Adrenal gland (tissue), 12 donors: ENCODE data around the gene DES. TPM values are rescaled to one million over a fixed set of nuclear protein-coding genes. Genes with fewer than 3 reads are reported as not detected.

Experiments
- DNase-seq, 7 donors: peaks; one replicate each; pipeline ENCODE4 v3.0.0-alpha.2; 2019 to 2020
- H3K27ac ChIP-seq, 5 donors: fragments of 200-600 bp; sonication (generic) in 4 of 5; 1 replicate in 3 of 5; 2 replicates in 2 of 5; pipeline versions ENCODE4 v1.5.1 to v1.8.0; 2016 to 2020; ENCODE audit warnings: mild to moderate bottlenecking in 1 of 5
- H3K27me3 ChIP-seq: fragments of 200-600 bp; 2 replicates; pipeline ENCODE4 v1.8.0; 2021
- H3K36me3 ChIP-seq, 2 donors: fragments of 200-600 bp; replicated peaks in 1 of 2; 1 replicate in 1 of 2; 2 replicates in 1 of 2; pipeline versions ENCODE4 v1.5.1 to v1.8.0; 2018 to 2022
- H3K4me1 ChIP-seq, 2 donors: fragments of 200-600 bp; replicated peaks in 1 of 2; 1 replicate in 1 of 2; 2 replicates in 1 of 2; pipeline versions ENCODE4 v1.5.1 to v1.8.0; 2018 to 2021
- H3K4me3 ChIP-seq, 4 donors: fragments of 200-600 bp; sonication (generic) in 3 of 4; one replicate each; pipeline ENCODE4 v1.5.1; 2016 to 2018
- H3K9me3 ChIP-seq, 3 donors: fragments of 200-600 bp; sonication (generic) in 1 of 3; replicated peaks in 1 of 3; 1 replicate in 2 of 3; 2 replicates in 1 of 3; pipeline versions ENCODE4 v1.5.1 to v1.8.0; 2016 to 2021
- POLR2A ChIP-seq, 2 donors: fragments of 450-650 bp; IDR thresholded peaks; one replicate each; pipeline ENCODE4 v1.6.1; 2017; ENCODE audit warnings: antibody characterized with exemption in 2 of 2, mild to moderate bottlenecking in 2 of 2, moderate library complexity in 1 of 2
- WGBS, 4 donors: extraction: QIAGEN DNeasy Blood & Tissue Kit in 2 of 4; methylation state at CpG; one replicate each; pipeline versions ENCODE4 v1.1.5 to v1.1.7; 2013 to 2017; 5-methylcytosine and 5-hydroxymethylcytosine counted together
- intact Hi-C, 2 donors: fragments of 100-400 bp; cut with DNase I; formaldehyde crosslinking; loops; one replicate each; pipeline versions ENCODE4 v1.14.1 to v1.15.0; 2022 to 2023
- polyA plus RNA-seq, 3 donors: library from polyadenylated mRNA; stranded (reverse); fragments of 200-250 nt in 2 of 3; fragments of 350-450 nt in 1 of 3; fragmentation: Illumina TruSeq in 1 of 3; extraction: RNeasy Lipid Tissue Mini Kit (QIAGEN cat#74804) in 1 of 3; gene quantifications; one replicate each; pipeline ENCODE4 v1.2.3, GENCODE V29; 2013 to 2014
- total RNA-seq, 9 donors: library from RNA; depleted of rRNA in 4 of 9; stranded (reverse); fragments of >200 nt in 4 of 9; fragments of 120-200 nt in 1 of 9; fragmentation: NEBNext Ultra II Directional in 1 of 9; extraction: Animal tissue kit (Norgen Biotek cat#: 25700) in 1 of 9; gene quantifications; one replicate each; pipeline versions ENCODE4 v1.1.0 to v1.2.4, GENCODE V29; 2013 to 2023
- TF ChIP-seq, protein P1 (sequence below), 6 experiments: fragments of 450-650 bp in 4 of 6; fragments of 200-600 bp in 2 of 6; sonication (generic) in 1 of 6; IDR thresholded peaks; 1 replicate in 5 of 6; 2 replicates in 1 of 6; pipeline versions ENCODE4 v1.5.1 to v1.8.0; 2016 to 2021; ENCODE audit warnings: antibody characterized with exemption in 6 of 6, mild to moderate bottlenecking in 2 of 6, moderate library complexity in 1 of 6
- donor health status: healthy with polysubstance abuse.
- donor health status: Bipolar disorder and iron deficiency.
- donor health status: DM: yes; HTN: yes; CAD: no.
- donor health status: DM: no; HTN: no; CAD: no.
- donor health status: DM: no; HTN: no; CAD: no.
- donor health status: DM: yes; HTN: yes; CAD: no.

DES gene
- total and polyA plus RNA-seq, 12 donors, result 0.94 to 283 (median 11.4) TPM

DNA sequence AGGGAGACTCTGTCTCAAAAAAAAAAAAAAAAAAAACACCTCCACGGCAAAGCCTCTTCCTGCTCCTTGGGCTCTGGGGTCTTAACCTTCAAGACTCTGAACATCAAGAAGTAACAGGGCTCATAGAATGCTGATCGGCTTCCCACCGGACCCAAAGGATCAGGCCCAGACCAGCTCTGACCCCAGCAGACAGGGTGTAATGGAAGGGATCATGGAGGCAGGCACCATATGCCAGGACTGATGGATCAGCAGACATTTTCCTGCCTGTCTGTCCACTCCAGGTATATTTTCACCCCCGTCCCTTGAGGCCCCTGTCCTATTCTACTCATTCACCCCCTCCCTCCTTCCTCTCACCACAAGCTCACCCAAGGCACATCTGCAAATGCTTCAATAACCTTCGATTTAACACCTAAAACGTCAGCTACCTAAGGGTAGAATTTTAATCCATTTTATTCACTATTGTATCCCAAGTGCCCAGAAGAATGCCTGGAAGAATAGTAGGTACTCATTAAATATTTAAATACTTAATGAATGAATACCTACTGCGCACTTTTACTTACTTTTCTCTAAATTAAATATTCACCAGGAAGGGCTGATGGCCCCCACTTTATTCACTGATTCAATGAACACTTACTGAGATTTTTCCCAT, 11.9 kb downstream of the DES start:
- Histone ChIP-seq H3K4me1 (no peaks in the 10 kb centered on the region), H3K27ac (peak overlapping the region in 1 of 5 donors; percentile 40), H3K4me3 (no peak overlapping the region), H3K36me3 (no peaks in the 10 kb centered on the region), H3K27me3 (peaks cover 9% of the 10 kb centered on the region), H3K9me3 (no peaks in the 10 kb centered on the region)
- WGBS, 4 donors, result 79 to 93% (median 84%) methylated on average over 7 of the region's 7 CpGs
- TF ChIP-seq POLR2A (IDR thresholded peaks at IDR 0.05), result no peak
- TF ChIP-seq, protein P1, sequence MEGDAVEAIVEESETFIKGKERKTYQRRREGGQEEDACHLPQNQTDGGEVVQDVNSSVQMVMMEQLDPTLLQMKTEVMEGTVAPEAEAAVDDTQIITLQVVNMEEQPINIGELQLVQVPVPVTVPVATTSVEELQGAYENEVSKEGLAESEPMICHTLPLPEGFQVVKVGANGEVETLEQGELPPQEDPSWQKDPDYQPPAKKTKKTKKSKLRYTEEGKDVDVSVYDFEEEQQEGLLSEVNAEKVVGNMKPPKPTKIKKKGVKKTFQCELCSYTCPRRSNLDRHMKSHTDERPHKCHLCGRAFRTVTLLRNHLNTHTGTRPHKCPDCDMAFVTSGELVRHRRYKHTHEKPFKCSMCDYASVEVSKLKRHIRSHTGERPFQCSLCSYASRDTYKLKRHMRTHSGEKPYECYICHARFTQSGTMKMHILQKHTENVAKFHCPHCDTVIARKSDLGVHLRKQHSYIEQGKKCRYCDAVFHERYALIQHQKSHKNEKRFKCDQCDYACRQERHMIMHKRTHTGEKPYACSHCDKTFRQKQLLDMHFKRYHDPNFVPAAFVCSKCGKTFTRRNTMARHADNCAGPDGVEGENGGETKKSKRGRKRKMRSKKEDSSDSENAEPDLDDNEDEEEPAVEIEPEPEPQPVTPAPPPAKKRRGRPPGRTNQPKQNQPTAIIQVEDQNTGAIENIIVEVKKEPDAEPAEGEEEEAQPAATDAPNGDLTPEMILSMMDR (IDR thresholded peaks at IDR 0.05), result no peak
- intact Hi-C loops, result no loop called here
- DNase-seq, result no peak

DNA sequence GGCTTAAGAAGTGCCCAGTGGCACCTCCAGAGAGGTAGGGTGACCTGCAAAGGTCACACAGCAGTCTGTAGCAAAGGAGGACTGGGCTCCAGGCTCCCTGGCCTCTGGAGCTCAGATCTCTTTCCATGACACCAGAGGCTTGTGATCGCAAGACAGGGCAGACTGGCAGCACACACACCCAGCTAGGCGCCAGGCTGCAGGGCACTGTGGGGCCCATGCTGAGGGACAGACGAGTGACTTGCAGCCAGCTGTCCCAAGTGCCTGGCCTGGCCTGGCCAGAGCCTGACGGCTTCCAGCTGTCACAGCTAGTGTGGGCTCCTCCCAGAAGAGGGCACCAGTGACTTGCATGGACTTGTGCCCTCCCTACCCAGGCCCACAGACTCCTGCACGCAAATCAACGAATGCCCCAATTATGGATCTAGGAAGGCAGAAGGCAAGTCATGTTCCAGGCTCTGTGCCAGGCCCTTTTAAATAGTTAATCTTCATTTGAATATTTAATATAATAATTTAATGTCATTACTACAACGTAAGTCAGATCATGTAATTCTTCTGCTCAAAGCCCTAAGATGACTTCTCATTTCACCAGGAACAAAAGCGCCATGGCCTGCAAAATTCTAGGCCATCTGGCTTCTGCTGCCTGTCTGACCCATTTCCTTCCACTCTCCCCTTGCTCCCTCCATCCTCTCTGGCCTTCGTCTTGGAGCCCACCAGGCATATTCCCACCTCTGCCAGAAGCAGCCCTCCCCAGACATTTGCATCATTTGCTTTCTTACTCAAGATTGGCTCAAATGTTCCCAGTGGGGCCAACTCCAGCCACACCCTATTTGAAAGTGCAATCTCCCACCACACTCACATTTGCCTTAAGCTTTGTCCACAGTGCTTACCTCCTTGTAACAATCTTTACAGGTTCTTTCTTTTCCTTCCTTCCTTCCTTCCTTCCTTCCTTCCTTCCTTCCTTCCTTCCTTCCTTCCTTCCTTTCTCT, 12.7 kb downstream of the DES start:
- intact Hi-C loops, result no loop called here
- H3K4me1 ChIP-seq, result no peaks in the 10 kb centered on the region
- TF ChIP-seq, protein P1 (IDR thresholded peaks at IDR 0.05), result no peak
- no peak for TF ChIP-seq POLR2A (IDR thresholded peaks at IDR 0.05)
- no peaks in the 10 kb centered on the region for H3K36me3 ChIP-seq
- peak overlapping the region in 1 of 5 donors; percentile 40 for H3K27ac ChIP-seq
- no peak overlapping the region for H3K4me3 ChIP-seq
- H3K27me3 ChIP-seq, result peaks cover 17% of the 10 kb centered on the region
- peak in 1 of 7 donors; percentile 84 for DNase-seq
- H3K9me3 ChIP-seq, result no peaks in the 10 kb centered on the region
- WGBS, 4 donors, result 54 to 66% (median 60%) methylated on average over 5 to 9 of the region's 9 CpGs

DNA sequence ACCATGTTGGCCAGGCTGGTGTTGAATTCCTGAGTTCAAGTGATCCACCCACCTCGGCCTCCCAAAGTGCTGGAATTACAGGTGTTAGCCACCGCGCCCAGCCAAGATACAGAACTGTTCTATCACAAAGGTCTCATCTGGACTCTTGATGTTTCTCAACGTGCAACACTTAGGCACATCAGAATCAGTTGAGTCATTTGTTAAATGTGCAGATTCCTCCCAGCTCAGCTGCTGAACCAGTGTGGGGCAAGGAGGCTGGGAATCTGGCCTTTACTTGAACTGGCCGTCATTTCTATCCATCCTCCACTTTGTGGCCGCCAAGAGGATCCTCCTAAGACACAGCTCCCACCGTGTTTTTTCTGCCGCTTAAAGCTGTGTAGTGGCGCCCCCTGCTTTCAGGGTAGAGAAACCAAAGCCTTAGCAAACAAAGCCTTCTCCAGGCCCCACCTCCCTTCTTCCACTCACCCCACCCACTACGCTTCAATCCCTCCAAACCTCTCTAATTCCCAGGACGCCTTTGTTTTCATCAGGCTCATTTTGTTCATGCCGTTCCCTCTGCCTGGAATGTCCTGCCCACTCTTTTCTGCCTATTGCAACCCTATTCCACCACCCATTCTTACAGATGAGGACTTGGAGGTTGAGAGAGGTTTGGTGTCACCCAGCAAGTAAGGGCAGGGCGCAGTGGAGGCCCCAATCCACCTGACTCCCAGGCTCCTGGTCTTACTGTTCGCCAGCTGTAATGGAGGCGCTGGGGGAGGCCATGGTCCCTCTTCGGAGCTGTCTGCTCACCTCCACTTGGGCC, 15.7 kb downstream of the DES start:
- no peak overlapping the region for H3K27ac ChIP-seq
- 81 to 84% (median 82%) methylated on average over 13 to 16 of the region's 16 CpGs for WGBS, 4 donors
- intact Hi-C loops, result no loop called here
- H3K9me3 ChIP-seq, result no peaks in the 10 kb centered on the region
- peak in 1 of 7 donors; percentile 18 for DNase-seq
- peaks cover 17% of the 10 kb centered on the region for H3K27me3 ChIP-seq
- no peak overlapping the region for H3K4me3 ChIP-seq
- H3K36me3 ChIP-seq, result no peaks in the 10 kb centered on the region
- no peaks in the 10 kb centered on the region for H3K4me1 ChIP-seq
- TF ChIP-seq, protein P1 (IDR thresholded peaks at IDR 0.05), result peak in 2 of 6 experiments; percentile 9 to 12
- TF ChIP-seq POLR2A (IDR thresholded peaks at IDR 0.05), result no peak

DNA sequence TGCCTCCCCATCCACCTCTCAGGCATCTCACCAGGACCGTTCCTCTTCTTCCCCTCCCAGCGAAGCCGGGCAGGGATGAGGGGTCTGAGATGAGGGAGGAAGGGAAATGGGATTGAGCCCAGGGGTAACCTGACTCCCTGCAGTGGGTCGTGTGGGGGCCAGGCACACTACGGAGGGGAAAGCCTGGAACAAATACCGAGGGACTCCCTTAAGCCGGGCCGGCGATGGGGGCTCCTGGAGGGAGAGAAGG, 16.2 kb downstream of the DES start:
- TF ChIP-seq, protein P1 (IDR thresholded peaks at IDR 0.05), result no peak
- no peak for TF ChIP-seq POLR2A (IDR thresholded peaks at IDR 0.05)
- intact Hi-C loops, result no loop called here
- Histone ChIP-seq H3K36me3 (no peaks in the 10 kb centered on the region), H3K27me3 (peaks cover 17% of the 10 kb centered on the region), H3K4me1 (no peaks in the 10 kb centered on the region), H3K27ac (no peak overlapping the region), H3K4me3 (no peak overlapping the region), H3K9me3 (no peaks in the 10 kb centered on the region)
- WGBS, 4 donors, result 50 to 70% (median 59%) methylated on average over 5 to 9 of the region's 9 CpGs
- no peak for DNase-seq
